CD4-positive, alpha-beta T cell (primary cell): ENCODE results near the gene HEXD. TPM values are rescaled to one million over a fixed set of nuclear protein-coding genes. Genes with fewer than 3 reads are reported as not detected.

Source experiments
- ATAC-seq: fragments of 200-7000 bp; cut with Tn5 transposase; one replicate; pipeline ENCODE4 v1.10.0; 2022; ENCODE audit warnings: mild to moderate bottlenecking; ENCODE audit not compliant: poor library complexity
- CTCF ChIA-PET: fragments of 350-600 bp; sonication (Branson Sonifier 250); formaldehyde crosslinking; loops from one replicate; lab custom pipeline; 2021; ENCODE audit warnings: antibody characterized with exemption, inconsistent platforms; lab: Charles Lee
- POLR2A ChIA-PET: fragments of 350-600 bp; sonication (Branson Sonifier 250); formaldehyde crosslinking; loops from one replicate; lab custom pipeline; 2021; ENCODE audit warnings: antibody characterized with exemption, inconsistent platforms; lab: Charles Lee
- DNase-seq, 14 experiments: peaks; one replicate each; pipeline ENCODE4 v3.0.0-alpha.2; 2013 to 2020; ENCODE audit warnings: mixed read lengths in 2 of 14
- H3K27ac ChIP-seq, 2 donors: one replicate each; pipeline versions ENCODE4 v1.5.1 to v1.7.0; 2013; ENCODE audit warnings: low read length in 2 of 2, low read depth in 1 of 2, mild to moderate bottlenecking in 1 of 2
- H3K27me3 ChIP-seq, 2 experiments: 1 replicate in 1 of 2; 2 replicates in 1 of 2; pipeline versions ENCODE4 v1.6.1 to v1.7.0; 2013; ENCODE audit warnings: low read length in 2 of 2, control low read depth in 1 of 2, mild to moderate bottlenecking in 1 of 2, moderate library complexity in 1 of 2; ENCODE audit not compliant: insufficient read depth in 2 of 2, control insufficient read depth in 1 of 2
- H3K36me3 ChIP-seq: one replicate; pipeline ENCODE4 v1.6.1; 2013; ENCODE audit warnings: low read length, control low read depth; ENCODE audit not compliant: insufficient read depth
- H3K4me1 ChIP-seq: one replicate; pipeline ENCODE4 v1.6.1; 2013; ENCODE audit warnings: low read length, control low read depth; ENCODE audit not compliant: insufficient read depth
- H3K4me3 ChIP-seq: one replicate; pipeline ENCODE4 v1.5.1; 2013; ENCODE audit warnings: mild to moderate bottlenecking, low read length, moderate library complexity
- H3K9me3 ChIP-seq, 2 experiments: 1 replicate in 1 of 2; 2 replicates in 1 of 2; pipeline versions ENCODE4 v1.6.1 to v1.7.0; 2013; ENCODE audit warnings: low read length in 2 of 2, mild to moderate bottlenecking in 2 of 2, control low read depth in 1 of 2, moderate library complexity in 1 of 2; ENCODE audit not compliant: control insufficient read depth in 1 of 2, insufficient read depth in 1 of 2
- H3K27ac Mint-ChIP-seq: one replicate; pipeline ENCODE4 v1.8.0; 2020; ENCODE audit warnings: mixed read lengths
- H3K27me3 Mint-ChIP-seq: one replicate; pipeline ENCODE4 v1.8.0; 2021; ENCODE audit warnings: mixed read lengths
- H3K36me3 Mint-ChIP-seq: one replicate; pipeline ENCODE4 v1.8.0; 2021; ENCODE audit warnings: low read depth, mixed read lengths
- H3K4me1 Mint-ChIP-seq: one replicate; pipeline ENCODE4 v1.8.0; 2021; ENCODE audit warnings: low read depth, mixed read lengths
- H3K4me3 Mint-ChIP-seq: one replicate; pipeline ENCODE4 v1.8.0; 2020; ENCODE audit warnings: mild to moderate bottlenecking, mixed read lengths
- H3K9me3 Mint-ChIP-seq: one replicate; pipeline ENCODE4 v1.8.0; 2020; ENCODE audit warnings: mixed read lengths
- intact Hi-C, 2 experiments: fragments of 100-400 bp; cut with DNase I in 1 of 2; cut with micrococcal nuclease in 1 of 2; formaldehyde crosslinking; loops; one replicate each; pipeline versions ENCODE4 v1.15.1 to v1.9.0; 2023 to 2025; cut with DNase I, micrococcal nuclease
- total RNA-seq, 174 experiments: library from RNA in 2 of 174; stranded (reverse) in 2 of 174; gene quantifications; one replicate each; pipeline ENCODE4 v1.2.3 and lab custom pipeline; 2021 to 2026
- TF ChIP-seq, protein P1 (sequence below): fragments of 200-600 bp; IDR thresholded peaks from one replicate; pipeline ENCODE4 v1.8.0; 2022; ENCODE audit warnings: antibody characterized with exemption, mild to moderate bottlenecking

Gene HEXD
- total RNA-seq, 2 experiments from 2014 or later = 27.8 to 31.2 TPM

DNA sequence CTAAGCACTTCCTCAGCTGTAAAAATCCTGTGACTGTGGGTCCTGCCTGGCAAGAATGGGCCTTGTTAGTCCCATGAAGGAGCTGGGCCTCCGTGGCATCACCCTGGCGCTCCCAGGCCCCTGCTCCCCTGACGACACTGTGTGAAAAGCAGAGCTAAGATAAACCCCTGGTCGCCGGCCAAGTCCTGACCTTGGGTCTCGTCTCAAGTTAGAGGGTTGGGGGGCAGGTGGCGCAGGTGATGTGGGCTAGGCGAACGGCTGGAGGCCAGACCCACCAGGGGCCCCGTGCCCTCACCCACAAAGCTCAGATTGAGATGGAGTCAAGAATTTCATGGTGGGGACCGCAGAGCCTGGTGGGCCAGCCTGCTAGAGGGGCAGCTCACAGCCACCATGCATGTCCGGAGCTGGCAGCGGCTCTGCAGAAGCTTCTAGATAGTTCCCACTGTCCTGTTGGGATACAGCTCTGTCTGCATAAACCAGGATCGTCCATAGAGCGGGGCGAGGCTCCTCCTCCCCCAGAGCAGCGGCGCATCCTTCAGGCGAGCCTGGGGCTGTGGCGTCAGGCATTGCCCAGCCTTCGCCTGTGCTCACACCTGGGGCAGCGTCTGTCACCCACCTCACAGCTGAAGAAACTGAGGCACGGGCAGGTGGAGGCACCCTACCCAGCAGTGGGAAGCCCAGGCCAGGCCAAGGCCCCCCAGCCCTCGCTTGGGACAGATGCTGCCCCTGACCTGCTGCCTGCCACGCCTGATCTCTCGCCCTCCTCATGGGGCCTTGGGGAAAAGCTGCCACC lies 20.4 kb downstream of the HEXD start:
- no peak overlapping the region for H3K27ac ChIP-seq
- TF ChIP-seq, protein P1, sequence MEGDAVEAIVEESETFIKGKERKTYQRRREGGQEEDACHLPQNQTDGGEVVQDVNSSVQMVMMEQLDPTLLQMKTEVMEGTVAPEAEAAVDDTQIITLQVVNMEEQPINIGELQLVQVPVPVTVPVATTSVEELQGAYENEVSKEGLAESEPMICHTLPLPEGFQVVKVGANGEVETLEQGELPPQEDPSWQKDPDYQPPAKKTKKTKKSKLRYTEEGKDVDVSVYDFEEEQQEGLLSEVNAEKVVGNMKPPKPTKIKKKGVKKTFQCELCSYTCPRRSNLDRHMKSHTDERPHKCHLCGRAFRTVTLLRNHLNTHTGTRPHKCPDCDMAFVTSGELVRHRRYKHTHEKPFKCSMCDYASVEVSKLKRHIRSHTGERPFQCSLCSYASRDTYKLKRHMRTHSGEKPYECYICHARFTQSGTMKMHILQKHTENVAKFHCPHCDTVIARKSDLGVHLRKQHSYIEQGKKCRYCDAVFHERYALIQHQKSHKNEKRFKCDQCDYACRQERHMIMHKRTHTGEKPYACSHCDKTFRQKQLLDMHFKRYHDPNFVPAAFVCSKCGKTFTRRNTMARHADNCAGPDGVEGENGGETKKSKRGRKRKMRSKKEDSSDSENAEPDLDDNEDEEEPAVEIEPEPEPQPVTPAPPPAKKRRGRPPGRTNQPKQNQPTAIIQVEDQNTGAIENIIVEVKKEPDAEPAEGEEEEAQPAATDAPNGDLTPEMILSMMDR = no peak
- Mint-ChIP-seq H3K27ac (no peak overlapping the region), H3K36me3 (peaks cover 18% of the 10 kb centered on the region), H3K27me3 (no peaks in the 10 kb centered on the region), H3K9me3 (no peaks in the 10 kb centered on the region), H3K4me1 (peaks cover 8% of the 10 kb centered on the region), H3K4me3 (no peak overlapping the region)
- intact Hi-C loops = no loop called here
- no peaks in the 10 kb centered on the region for H3K9me3 ChIP-seq
- H3K27me3 ChIP-seq = no peaks in the 10 kb centered on the region
- H3K36me3 ChIP-seq = peaks cover 34% of the 10 kb centered on the region
- DNase-seq = no peak
- no peak overlapping the region for H3K4me3 ChIP-seq
- ChIA-PET CTCF (no interaction called here), POLR2A (no interaction called here)
- ATAC-seq = no peak
- H3K4me1 ChIP-seq = peaks cover 19% of the 10 kb centered on the region

DNA sequence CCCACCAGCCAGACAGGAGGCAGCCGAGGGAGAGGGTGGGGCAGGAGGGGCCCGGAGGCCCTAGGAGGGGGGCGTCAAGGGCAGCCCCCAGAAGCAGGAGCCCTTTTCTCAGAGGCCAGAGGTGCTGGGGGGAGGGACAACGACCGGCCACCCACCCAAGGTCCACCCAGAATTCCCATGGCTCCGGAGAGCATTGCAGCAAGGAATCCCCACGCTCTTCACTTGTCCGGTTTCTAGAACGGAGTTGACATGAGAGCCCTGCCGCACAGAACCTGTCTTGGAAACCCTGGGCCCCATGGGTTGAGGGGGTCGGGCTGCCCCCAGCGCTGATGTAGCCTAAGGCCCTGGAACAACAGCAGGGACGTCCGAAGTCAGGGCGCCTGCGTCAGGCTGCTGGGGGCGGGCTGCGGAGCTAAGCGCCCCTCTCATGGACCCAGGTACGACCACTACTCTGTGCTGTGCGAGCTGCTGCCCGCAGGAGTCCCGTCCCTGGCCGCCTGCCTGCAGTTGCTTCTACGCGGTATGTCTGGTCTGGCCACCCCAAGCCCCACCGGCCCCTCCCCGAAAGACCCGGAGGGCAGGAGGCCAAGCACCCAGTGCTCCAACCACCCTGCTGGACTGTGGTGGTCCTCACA lies 21.2 kb downstream of the HEXD start:
- Histone ChIP-seq H3K36me3 (peaks cover 41% of the 10 kb centered on the region), H3K4me1 (peaks cover 12% of the 10 kb centered on the region), H3K27me3 (no peaks in the 10 kb centered on the region), H3K27ac (no peak overlapping the region), H3K9me3 (no peaks in the 10 kb centered on the region), H3K4me3 (no peak overlapping the region)
- H3K4me3 Mint-ChIP-seq = no peak overlapping the region
- ChIA-PET CTCF (no interaction called here), POLR2A (no interaction called here)
- TF ChIP-seq, protein P1 = no peak
- no peak for DNase-seq
- intact Hi-C loops = no loop called here
- no peaks in the 10 kb centered on the region for H3K9me3 Mint-ChIP-seq
- no peak overlapping the region for H3K27ac Mint-ChIP-seq
- H3K4me1 Mint-ChIP-seq = peaks cover 3% of the 10 kb centered on the region
- no peaks in the 10 kb centered on the region for H3K27me3 Mint-ChIP-seq
- H3K36me3 Mint-ChIP-seq = peaks cover 18% of the 10 kb centered on the region
- ATAC-seq = no peak

DNA sequence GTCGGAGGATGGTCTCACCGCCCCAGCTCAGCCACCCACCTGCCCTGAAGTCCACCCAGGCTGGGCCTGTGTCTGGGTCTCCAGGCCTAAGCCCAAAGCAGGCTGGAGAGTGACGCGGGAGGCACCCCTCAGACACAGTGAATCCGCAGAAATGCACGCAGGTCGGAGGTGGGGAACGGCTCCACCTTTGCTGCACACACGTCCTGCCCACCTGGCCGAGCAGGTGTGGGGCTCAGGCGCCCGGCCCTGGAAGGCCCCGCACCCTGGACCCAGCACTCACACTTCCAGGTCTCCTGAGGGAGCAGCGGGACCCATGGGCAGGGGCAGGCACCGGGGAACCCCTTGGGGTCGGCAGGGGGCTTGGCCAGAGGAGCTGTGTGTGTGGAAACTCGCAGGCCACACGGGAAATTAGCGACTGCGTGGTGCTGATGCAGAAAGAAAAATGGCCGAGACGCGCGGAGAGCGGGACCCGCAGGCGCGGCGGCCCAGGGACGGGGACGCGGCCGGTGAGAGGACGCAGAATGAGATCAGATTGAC lies 21.8 kb downstream of the HEXD start:
- no peak for ATAC-seq

More for the DNA sequence above, 21.8 kb downstream of the HEXD start:
- ChIA-PET POLR2A (no interaction called here), CTCF (no interaction called here)
- TF ChIP-seq, protein P1 = no peak
- DNase-seq = no peak
- no peaks in the 10 kb centered on the region for H3K9me3 ChIP-seq
- Mint-ChIP-seq H3K9me3 (no peaks in the 10 kb centered on the region), H3K36me3 (peaks cover 18% of the 10 kb centered on the region), H3K27me3 (no peaks in the 10 kb centered on the region), H3K27ac (no peak overlapping the region), H3K4me1 (no peaks in the 10 kb centered on the region), H3K4me3 (no peak overlapping the region)
- no peak overlapping the region for H3K27ac ChIP-seq
- no peak overlapping the region for H3K4me3 ChIP-seq
- intact Hi-C loops = no loop called here
- H3K36me3 ChIP-seq = peaks cover 47% of the 10 kb centered on the region
- no peaks in the 10 kb centered on the region for H3K27me3 ChIP-seq
- peaks cover 9% of the 10 kb centered on the region for H3K4me1 ChIP-seq
